ENCODE measurements around the gene MARK2.

DNA sequence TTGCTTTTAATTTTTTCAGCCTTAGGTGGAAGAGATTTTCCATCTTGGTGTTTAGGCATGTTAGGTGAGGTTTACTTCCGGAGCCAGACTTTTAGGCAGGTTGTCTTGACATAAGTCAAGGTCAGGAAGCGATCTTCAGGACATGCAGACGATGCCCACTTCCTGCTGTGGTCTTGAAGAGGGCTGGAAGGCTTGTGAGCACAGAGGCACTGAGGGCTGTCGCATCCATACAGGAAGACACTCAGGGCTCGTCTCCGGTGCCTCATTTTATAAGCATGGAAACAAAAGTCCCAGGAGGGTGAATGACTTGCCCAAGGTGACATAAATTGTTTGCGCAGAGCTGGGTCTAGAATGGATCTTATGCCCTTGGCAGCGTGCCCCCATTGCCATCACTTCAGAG, 30.8 kb downstream of the MARK2 start:
- no peak for TF ChIP-seq POLR2A (IDR thresholded peaks at IDR 0.05)
- TF ChIP-seq, protein P1, sequence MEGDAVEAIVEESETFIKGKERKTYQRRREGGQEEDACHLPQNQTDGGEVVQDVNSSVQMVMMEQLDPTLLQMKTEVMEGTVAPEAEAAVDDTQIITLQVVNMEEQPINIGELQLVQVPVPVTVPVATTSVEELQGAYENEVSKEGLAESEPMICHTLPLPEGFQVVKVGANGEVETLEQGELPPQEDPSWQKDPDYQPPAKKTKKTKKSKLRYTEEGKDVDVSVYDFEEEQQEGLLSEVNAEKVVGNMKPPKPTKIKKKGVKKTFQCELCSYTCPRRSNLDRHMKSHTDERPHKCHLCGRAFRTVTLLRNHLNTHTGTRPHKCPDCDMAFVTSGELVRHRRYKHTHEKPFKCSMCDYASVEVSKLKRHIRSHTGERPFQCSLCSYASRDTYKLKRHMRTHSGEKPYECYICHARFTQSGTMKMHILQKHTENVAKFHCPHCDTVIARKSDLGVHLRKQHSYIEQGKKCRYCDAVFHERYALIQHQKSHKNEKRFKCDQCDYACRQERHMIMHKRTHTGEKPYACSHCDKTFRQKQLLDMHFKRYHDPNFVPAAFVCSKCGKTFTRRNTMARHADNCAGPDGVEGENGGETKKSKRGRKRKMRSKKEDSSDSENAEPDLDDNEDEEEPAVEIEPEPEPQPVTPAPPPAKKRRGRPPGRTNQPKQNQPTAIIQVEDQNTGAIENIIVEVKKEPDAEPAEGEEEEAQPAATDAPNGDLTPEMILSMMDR (IDR thresholded peaks at IDR 0.05): no peak
